Amniotic epithelial cell (primary cell): ENCODE measurements around the gene PREX1.

ENCODE experiments used
- DNase-seq: peaks from one replicate; pipeline ENCODE4 v3.0.0-alpha.2; 2010; ENCODE audit warnings: low read depth

Gene PREX1

GRCh38 chr20:48658198-48658476 lies 169.7 kb downstream of the PREX1 start:
- DNase-seq = no peak

- peak; percentile 66 for DNase-seq
These were observed 170.2 kb downstream of the PREX1 start for GRCh38 chr20:48657426-48658197.

- DNase-seq = no peak
These were observed 171.1 kb downstream of the PREX1 start for GRCh38 chr20:48656661-48657211.

- no peak for DNase-seq
These were observed 171.7 kb downstream of the PREX1 start for GRCh38 chr20:48656137-48656536.

- no peak for DNase-seq
These were observed 174.1 kb downstream of the PREX1 start for GRCh38 chr20:48653706-48654051.

- DNase-seq = peak; percentile 67
These were observed 174.7 kb downstream of the PREX1 start for GRCh38 chr20:48652961-48653705.

GRCh38 chr20:48651960-48652359 lies 175.8 kb downstream of the PREX1 start:
- no peak for DNase-seq

GRCh38 chr20:48651271-48651670 lies 176.5 kb downstream of the PREX1 start:
- no peak for DNase-seq

- no peak for DNase-seq
These were observed 177.9 kb downstream of the PREX1 start for GRCh38 chr20:48649868-48650267.

GRCh38 chr20:48649104-48649626 lies 178.6 kb downstream of the PREX1 start:
- no peak for DNase-seq

GRCh38 chr20:48648482-48649051 lies 179.2 kb downstream of the PREX1 start:
- DNase-seq = no peak

GRCh38 chr20:48647858-48648257 lies 179.9 kb downstream of the PREX1 start:
- DNase-seq = no peak

GRCh38 chr20:48645666-48646065 lies 182.1 kb downstream of the PREX1 start:
- no peak for DNase-seq

- DNase-seq = no peak
These were observed 183.4 kb downstream of the PREX1 start for GRCh38 chr20:48644286-48644828.

GRCh38 chr20:48642105-48642880 lies 185.5 kb downstream of the PREX1 start:
- no peak for DNase-seq

- DNase-seq = no peak
These were observed 186.9 kb downstream of the PREX1 start for GRCh38 chr20:48640871-48641270.

GRCh38 chr20:48639899-48640298 lies 187.9 kb downstream of the PREX1 start:
- DNase-seq = no peak

- peak; percentile 89 for DNase-seq
These were observed 189.3 kb downstream of the PREX1 start for GRCh38 chr20:48638546-48638945.

- no peak for DNase-seq
These were observed 190.3 kb downstream of the PREX1 start for GRCh38 chr20:48637461-48637860.

GRCh38 chr20:48636301-48636700 lies 191.5 kb downstream of the PREX1 start:
- DNase-seq = no peak

GRCh38 chr20:48635791-48636267 lies 192.0 kb downstream of the PREX1 start:
- peak; percentile 42 for DNase-seq

- no peak for DNase-seq
These were observed 192.4 kb downstream of the PREX1 start for GRCh38 chr20:48635361-48635760.
